ENCODE measurements around the gene OR4C6. TPM values are rescaled to one million over a fixed set of nuclear protein-coding genes. Genes with fewer than 3 reads are reported as not detected.

OR4C6 gene
- polyA plus RNA-seq (ENCODE audit: insufficient read length in 3 of 3): not detected
- long read RNA-seq, donor 1: 0 reads
- long read RNA-seq, donor 2: 0 reads
- long read RNA-seq, donor 3: 0 reads
- long read RNA-seq, donor 4: 0 reads
- long read RNA-seq, donor 5: 0 reads
- long read RNA-seq, donor 6: 0 reads
- long read RNA-seq, donor 7: 0 reads
- long read RNA-seq, donor 8: 0 reads
- long read RNA-seq, donor 9: 0 reads
- long read RNA-seq, donor 10: 0 reads
- long read RNA-seq, donor 11: 0 reads
- long read RNA-seq, donor 12: 0 reads
- long read RNA-seq, donor 13: 0 reads
- long read RNA-seq, donor 14: 0 reads
- long read RNA-seq, donor 15: 0 reads
- long read RNA-seq, donor 16: 0 reads

- no peak for DNase-seq
Measured at GRCh38 chr11:55661901-55662300, at the start of gene OR4C6. Gene OR4C6 (plus strand): TSS chr11:55662201. CDS start chr11:55665167, 2,966 bp downstream.

DNA sequence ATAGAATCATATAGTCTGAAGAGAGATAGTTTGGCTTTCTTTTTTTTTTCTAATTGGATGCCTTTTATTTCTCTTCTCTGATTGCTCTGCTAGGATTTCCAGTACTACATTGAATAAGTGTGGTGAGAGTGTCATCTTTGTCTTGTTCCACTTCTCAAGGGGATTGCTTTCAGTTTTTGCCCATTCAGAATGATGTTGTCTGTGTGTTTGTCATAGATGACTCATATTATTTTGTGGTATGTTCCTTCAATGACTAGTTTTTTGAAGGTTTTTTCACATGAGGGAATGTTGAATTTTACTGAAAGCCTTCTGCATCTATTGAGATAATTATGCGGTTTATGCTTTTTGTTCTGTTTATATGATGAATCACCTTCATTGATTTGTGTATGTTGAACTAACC, 37.5 kb upstream of the OR4C6 start:
- DNase-seq: no peak

DNA sequence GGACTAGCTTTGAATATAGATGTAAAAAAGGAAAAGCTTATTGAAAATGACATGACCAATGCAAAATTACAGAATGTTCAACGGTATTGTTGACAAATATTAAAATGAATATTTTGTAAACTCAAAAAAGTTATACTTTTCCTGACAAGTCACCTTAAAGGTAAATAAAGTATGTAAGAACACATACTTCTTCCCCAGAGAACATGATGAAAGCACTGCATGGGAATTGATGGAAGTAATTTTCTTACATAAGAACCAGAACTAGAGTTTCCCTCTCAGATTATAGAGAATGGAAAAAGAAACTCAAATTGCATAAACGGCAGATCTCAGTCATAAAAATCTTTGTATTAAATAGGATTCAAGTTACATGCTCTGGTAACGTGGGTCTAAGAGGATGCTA, 27.2 kb upstream of the OR4C6 start, which contains the start of gene OR4P4:
TSS of gene OR4P4 (plus strand) at position 301 of the 400 bp plus-strand sequence.
- DNase-seq: no peak

DNA sequence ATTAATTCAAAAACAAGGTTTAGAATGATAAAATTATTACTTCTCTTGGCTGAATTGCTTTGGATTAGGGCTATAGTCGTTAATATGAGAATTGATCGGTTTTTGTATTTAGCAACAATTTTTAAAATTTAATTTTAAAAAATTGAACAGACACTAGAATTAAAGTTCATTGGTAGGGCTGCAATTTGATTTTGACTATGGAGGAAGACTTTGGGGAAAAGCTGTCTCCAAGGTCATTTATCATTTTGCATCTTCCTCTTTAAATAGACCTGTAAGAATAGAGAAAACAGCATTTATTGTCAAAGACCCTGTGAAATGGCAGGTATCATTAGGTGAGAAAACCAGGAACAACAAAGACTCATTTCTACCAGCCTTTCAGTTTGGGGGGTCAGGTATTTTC, 14.0 kb upstream of the OR4C6 start, which contains the start of gene OR4S2:
TSS of gene OR4S2 (plus strand) at position 301 of the 400 bp plus-strand sequence. CDS start 2,577 bp downstream, outside the sequence.
- DNase-seq: no peak

DNA sequence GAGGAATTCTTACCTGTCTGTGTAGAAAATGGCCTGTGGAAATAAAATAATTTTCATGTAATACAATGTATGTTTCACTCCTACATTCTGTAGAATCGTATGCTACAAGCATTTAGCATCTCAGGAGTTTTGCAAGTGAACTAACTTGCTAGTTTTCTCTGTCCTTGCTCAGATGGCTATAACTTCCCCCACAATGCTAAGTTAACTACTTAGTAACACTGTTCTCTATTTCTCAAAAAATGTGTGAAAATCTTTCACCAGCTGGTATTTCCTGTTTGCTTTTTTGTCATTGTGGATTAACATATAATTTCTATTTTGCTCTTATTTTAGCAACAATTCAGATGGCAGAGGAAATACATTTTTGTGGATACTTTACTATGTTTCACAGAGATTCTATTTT, 9.4 kb upstream of the OR4C6 start:
- no peak for DNase-seq

DNA sequence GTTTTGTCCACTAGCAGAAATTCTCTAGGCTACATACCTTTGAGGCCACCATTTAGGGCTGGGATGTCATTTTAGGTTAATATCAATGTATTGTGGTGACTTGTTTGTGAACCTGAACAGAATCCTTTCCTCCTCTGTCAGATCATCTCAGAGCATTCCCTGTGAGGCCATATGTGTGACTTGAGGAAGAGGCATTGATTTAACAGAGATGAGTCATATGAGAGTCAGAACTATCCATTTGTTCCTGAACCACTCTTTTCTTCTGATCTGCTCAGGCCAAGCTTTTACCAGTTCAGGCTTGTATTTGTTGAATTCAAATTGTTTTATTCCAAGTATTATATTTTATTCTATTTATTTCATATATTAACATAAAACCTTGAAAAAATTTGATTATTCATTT, 6.9 kb upstream of the OR4C6 start:
- DNase-seq: no peak

- DNase-seq: no peak
Measured at GRCh38 chr11:55658031-55658573, 3.9 kb upstream of the OR4C6 start.

DNA sequence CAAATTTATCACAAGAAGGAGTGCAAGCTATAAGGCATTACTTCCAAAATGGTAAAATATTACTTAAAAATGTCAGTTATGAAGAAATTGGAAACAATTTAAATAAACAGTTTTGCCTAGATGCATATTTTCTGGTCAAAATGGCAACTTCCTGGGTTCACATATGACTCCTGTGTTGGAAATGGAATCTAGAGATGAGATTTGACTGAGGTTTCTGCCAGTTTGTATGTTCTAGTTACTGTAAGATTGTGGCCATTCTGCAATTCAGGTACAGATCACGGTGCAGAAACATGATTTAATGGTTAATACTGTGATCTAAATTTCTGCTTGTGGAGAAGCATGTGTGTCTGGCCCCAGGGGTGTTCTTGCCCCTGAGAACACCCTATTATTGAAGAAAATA, 3.4 kb upstream of the OR4C6 start:
- DNase-seq: no peak

GRCh38 chr11:55669376-55669775, 7.4 kb downstream of the OR4C6 start:
- no peak for DNase-seq

- no peak for DNase-seq
Measured at GRCh38 chr11:55673860-55674259, 11.9 kb downstream of the OR4C6 start.

GRCh38 chr11:55697817-55698216, 35.8 kb downstream of the OR4C6 start:
- DNase-seq: no peak

GRCh38 chr11:55701429-55701828, 39.4 kb downstream of the OR4C6 start:
- DNase-seq: no peak

- no peak for DNase-seq
Measured at GRCh38 chr11:55707029-55707428, 45.0 kb downstream of the OR4C6 start.

DNA sequence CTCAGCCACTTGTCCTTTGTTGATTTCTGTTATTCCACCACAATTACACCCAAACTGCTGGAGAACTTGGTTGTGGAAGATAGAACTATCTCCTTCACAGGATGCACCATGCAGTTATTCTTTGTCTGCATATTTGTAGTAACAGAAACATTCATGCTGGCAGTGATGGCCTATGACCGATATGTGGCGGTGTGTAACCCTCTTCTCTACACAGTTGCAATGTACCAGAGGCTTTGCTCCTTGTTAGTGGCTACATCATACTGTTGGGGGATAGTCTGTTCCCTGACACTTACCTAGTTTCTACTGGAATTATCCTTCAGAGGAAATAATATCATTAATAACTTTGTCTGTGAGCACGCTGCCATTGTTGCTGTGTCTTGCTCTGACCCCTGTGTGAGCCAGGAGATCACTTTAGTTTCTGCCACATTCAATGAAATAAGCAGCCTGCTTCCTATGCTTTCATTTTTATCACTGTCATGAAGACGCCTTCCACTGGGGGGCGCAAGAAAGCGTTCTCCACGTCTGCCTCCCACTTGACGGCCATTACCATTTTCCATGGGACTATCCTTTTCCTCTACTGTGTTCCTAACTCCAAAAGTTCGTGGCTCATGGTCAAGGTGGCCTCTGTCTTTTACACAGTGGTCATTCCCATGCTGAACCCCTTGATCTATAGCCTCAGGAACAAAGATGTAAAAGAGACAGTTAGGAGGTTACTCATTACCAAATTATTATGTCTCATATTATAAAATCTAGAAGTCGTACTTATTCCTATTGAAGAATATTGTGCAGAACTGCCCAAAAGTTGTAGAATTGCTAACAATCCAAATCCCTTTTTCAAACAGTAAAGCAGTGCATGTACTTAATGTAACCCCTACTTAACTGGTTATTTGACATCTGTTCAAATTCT, 53.2 kb downstream of the OR4C6 start:
- no peak for DNase-seq

Other genes starting within 250 kb of the OR4C6 start
- not detected for gene OR4C15, start 107.7 kb upstream of the OR4C6 start, polyA plus RNA-seq (ENCODE audit: insufficient read length in 3 of 3)
- not detected for gene OR4C16, start 90.1 kb upstream of the OR4C6 start, polyA plus RNA-seq (ENCODE audit: insufficient read length in 3 of 3)
- gene OR4C11, start 54.6 kb upstream of the OR4C6 start, polyA plus RNA-seq (ENCODE audit: insufficient read length in 3 of 3): not detected
- under 1 TPM; 0.06 to 0.21 (median 0.13) TPM for gene OR4P4, start 27.1 kb upstream of the OR4C6 start, polyA plus RNA-seq (ENCODE audit: insufficient read length in 3 of 3)
- not detected for gene OR4S2, start 13.9 kb upstream of the OR4C6 start, polyA plus RNA-seq (ENCODE audit: insufficient read length in 3 of 3)
- not detected for gene OR5D13, start 111.2 kb downstream of the OR4C6 start, polyA plus RNA-seq (ENCODE audit: insufficient read length in 3 of 3)
- not detected for gene OR5D14, start 133.4 kb downstream of the OR4C6 start, polyA plus RNA-seq (ENCODE audit: insufficient read length in 3 of 3)
- not detected for gene OR5L1, start 149.2 kb downstream of the OR4C6 start, polyA plus RNA-seq (ENCODE audit: insufficient read length in 3 of 3)
- gene OR5D18, start 157.4 kb downstream of the OR4C6 start, polyA plus RNA-seq (ENCODE audit: insufficient read length in 3 of 3): not detected
- not detected for gene OR5L2, start 165.0 kb downstream of the OR4C6 start, polyA plus RNA-seq (ENCODE audit: insufficient read length in 3 of 3)
- not detected for gene OR5D16, start 176.6 kb downstream of the OR4C6 start, polyA plus RNA-seq (ENCODE audit: insufficient read length in 3 of 3)
- gene TRIM51, start 221.1 kb downstream of the OR4C6 start, polyA plus RNA-seq (ENCODE audit: insufficient read length in 3 of 3): not detected